ENCODE measurements around the gene KRTAP10-10. TPM values are rescaled to one million over a fixed set of nuclear protein-coding genes. Genes with fewer than 3 reads are reported as not detected.

KRTAP10-10 gene
- total RNA-seq, 1 donor from 2014 or later = not detected

DNA sequence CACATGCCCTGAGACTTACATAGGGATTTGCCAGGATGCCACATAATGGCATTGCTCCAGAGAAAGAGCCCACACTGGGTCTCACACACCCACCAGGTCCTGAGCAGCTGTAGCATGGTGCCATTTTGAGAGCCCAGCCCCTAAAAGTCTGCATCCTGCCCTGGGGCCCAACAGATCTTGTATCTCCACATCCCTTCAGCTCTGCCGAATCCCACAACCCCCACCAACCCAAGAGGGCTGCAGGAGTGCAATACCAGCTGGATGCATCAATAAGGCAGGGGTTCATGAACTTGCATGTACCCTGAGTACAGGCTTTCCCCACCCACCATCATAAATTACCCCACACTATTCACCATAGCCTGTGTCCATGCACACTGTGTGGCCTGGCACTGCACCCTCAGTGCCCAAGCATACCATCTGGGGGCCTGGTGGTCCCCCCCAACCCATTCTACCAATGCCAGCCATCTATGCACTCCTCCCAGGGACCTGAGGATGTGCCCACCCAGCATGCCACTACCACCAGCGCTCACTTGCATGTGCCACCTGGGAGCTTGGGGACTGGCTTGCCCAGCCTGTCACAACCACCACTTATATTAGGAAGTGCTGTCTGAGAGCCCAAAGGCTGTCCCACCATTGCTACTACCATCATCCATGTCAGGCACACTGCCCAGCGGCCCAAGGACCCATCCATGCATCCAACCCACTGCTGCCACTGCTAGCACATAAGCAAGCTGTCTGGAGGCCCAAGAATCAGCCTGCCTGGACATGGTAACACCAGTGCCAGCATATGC lies 33.7 kb downstream of the KRTAP10-10 start:
- TF ChIP-seq, protein P1, sequence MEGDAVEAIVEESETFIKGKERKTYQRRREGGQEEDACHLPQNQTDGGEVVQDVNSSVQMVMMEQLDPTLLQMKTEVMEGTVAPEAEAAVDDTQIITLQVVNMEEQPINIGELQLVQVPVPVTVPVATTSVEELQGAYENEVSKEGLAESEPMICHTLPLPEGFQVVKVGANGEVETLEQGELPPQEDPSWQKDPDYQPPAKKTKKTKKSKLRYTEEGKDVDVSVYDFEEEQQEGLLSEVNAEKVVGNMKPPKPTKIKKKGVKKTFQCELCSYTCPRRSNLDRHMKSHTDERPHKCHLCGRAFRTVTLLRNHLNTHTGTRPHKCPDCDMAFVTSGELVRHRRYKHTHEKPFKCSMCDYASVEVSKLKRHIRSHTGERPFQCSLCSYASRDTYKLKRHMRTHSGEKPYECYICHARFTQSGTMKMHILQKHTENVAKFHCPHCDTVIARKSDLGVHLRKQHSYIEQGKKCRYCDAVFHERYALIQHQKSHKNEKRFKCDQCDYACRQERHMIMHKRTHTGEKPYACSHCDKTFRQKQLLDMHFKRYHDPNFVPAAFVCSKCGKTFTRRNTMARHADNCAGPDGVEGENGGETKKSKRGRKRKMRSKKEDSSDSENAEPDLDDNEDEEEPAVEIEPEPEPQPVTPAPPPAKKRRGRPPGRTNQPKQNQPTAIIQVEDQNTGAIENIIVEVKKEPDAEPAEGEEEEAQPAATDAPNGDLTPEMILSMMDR (IDR thresholded peaks at IDR 0.05; ENCODE audit: insufficient read depth, low read length, severe bottlenecking) = no peak
- FAIRE-seq (no peak), DNase-seq (ENCODE audit: low read depth) (no peak)
- no peaks in the 10 kb centered on the region for H3K36me3 ChIP-seq (ENCODE audit: control insufficient read depth, insufficient read depth, low read length)
- H3K4me3 ChIP-seq (ENCODE audit: low read depth, low read length) = no peak overlapping the region
- no peaks in the 10 kb centered on the region for H3K27me3 ChIP-seq (ENCODE audit: control insufficient read depth, insufficient read depth, low read length)

DNA sequence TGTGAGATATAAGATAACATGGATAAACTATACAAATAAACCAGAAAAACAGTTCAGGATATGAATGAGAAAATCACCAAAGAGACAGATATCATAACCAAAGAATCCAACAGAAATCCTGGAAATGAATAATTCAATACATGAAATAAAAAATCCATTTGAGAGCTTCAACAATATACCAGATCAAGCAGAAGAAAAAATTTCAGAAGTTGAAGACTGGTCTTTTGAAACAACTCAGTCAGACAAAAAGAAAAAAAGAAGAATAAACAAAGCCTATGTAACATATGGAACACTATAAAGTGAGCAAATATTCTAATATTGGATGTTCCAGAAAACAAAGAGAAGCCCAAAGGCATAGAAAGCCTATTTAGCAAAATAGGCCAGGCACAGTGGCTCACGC lies 34.8 kb downstream of the KRTAP10-10 start:
- no peak for FAIRE-seq
- no peak for DNase-seq (ENCODE audit: low read depth)
- H3K4me3 ChIP-seq (ENCODE audit: low read depth, low read length) = no peak overlapping the region
- H3K27me3 ChIP-seq (ENCODE audit: control insufficient read depth, insufficient read depth, low read length) = no peaks in the 10 kb centered on the region
- H3K36me3 ChIP-seq (ENCODE audit: control insufficient read depth, insufficient read depth, low read length) = no peaks in the 10 kb centered on the region
- TF ChIP-seq, protein P1 (IDR thresholded peaks at IDR 0.05; ENCODE audit: insufficient read depth, low read length, severe bottlenecking) = no peak

DNA sequence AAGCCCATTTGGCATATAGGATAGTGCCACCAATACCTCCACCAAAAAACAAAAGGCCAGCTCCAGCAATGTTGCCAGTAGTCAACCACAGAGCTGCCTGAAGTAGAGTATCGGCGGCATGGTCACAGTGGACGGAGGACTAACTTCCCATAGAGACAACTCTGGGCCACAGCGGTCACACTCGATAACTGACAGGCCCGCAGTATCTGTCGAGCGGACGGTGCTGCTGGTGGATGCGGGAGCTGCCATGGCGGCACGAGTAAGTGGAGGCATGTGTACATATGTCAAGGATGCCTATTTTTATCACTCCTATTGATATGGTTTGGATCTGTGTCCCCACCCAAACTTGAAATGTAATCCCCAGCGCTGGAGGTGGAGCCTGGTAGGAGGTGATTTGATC lies 40.7 kb downstream of the KRTAP10-10 start:
- DNase-seq (ENCODE audit: low read depth) (no peak), FAIRE-seq (peak; percentile 18)
- TF ChIP-seq, protein P1 (IDR thresholded peaks at IDR 0.05; ENCODE audit: insufficient read depth, low read length, severe bottlenecking) = no peak
- Histone ChIP-seq H3K27me3 (ENCODE audit: control insufficient read depth, insufficient read depth, low read length) (no peaks in the 10 kb centered on the region), H3K36me3 (ENCODE audit: control insufficient read depth, insufficient read depth, low read length) (no peaks in the 10 kb centered on the region), H3K4me3 (ENCODE audit: low read depth, low read length) (no peak overlapping the region)

DNA sequence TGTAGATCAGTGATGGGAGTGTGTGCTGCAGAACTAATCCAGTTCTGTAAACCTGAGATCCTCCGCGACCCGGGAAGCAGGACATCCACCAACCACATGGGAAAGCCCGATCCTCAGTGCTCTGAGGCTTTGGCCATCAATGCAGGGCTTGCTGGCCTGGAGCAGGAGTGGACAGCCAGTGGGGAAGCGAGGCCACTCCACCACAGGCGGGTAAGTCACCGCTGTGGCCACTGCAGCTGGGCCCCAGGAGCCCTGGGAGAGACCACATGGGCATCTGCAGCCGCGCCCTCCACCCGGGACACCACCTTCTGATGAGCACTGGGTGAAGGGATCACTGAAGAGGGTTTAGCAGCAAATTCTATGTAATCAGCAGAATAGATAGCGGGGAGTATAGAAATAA lies 44.0 kb downstream of the KRTAP10-10 start:
- no peak for FAIRE-seq
- no peak for DNase-seq (ENCODE audit: low read depth)
- Histone ChIP-seq H3K36me3 (ENCODE audit: control insufficient read depth, insufficient read depth, low read length) (no peaks in the 10 kb centered on the region), H3K4me3 (ENCODE audit: low read depth, low read length) (no peak overlapping the region), H3K27me3 (ENCODE audit: control insufficient read depth, insufficient read depth, low read length) (no peaks in the 10 kb centered on the region)
- TF ChIP-seq, protein P1 (IDR thresholded peaks at IDR 0.05; ENCODE audit: insufficient read depth, low read length, severe bottlenecking) = no peak

DNA sequence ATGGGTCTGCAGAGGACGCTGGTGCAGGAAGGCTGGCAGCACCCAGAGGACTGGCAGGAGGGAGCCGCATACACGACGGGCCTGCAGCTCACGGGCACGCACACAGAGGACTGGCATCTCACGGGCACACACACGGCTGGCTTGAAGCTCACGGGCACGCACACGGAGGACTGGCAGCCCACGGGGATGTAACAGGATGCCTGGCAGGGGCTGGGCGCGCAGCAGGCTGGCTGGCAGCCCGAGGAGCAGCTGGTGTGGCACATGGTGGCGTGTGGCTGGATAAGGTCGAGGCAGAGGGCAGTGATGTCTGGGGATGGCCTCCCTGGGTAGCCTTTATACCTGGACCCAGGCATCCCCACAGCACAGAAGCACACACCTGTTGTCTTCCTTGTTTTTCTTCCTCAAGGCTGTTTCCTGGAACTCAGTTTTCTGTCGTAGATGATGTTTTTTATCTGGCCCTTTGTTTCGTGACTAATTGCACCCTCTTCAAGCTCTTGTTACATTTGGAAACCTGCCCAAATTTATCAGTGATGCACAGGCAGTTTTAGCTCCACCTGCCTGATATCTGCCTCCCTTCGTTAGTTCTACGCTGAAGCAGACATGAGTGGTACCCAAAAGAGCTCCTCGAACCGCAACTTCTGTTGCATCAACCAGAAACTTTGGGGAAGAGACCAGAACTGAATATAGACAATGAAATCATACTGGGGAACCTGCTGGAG lies 44.9 kb downstream of the KRTAP10-10 start, which contains the start of gene KRTAP12-1:
Gene KRTAP12-1 (minus strand): TSS at position 303 of the 719 bp plus-strand sequence. CDS start 40 bp downstream, at position 263.
- Histone ChIP-seq H3K36me3 (ENCODE audit: control insufficient read depth, insufficient read depth, low read length) (no peaks in the 10 kb centered on the region), H3K4me3 (ENCODE audit: low read depth, low read length) (no peak within 1 kb of the TSS), H3K27me3 (ENCODE audit: control insufficient read depth, insufficient read depth, low read length) (no peaks in the 10 kb centered on the region)
- FAIRE-seq (no peak), DNase-seq (ENCODE audit: low read depth) (no peak)
- TF ChIP-seq, protein P1 (IDR thresholded peaks at IDR 0.05; ENCODE audit: insufficient read depth, low read length, severe bottlenecking) = no peak

Measured in bronchial epithelial cell (primary cell).